AG10803 (cell line): ENCODE measurements around the gene TNMD.

ENCODE experiments used
- DNase-seq: peaks from one replicate; pipeline ENCODE4 v3.0.0; 2010; ENCODE audit warnings: low read depth
- H3K4me3 ChIP-seq: 2 replicates; pipeline ENCODE4 v1.5.1; 2011; ENCODE audit warnings: mild to moderate bottlenecking, low read length, control low read depth
- TF ChIP-seq, protein P1 (sequence below): conservative IDR thresholded peaks from 2 replicates; pipeline ENCODE4 v1.5.1; 2011; ENCODE audit warnings: mild to moderate bottlenecking, low read length, control low read depth, inconsistent platforms

The TNMD gene

GRCh38 chrX:100623001-100623400 is 38.3 kb downstream of the TNMD start:
- no peak overlapping the region for H3K4me3 ChIP-seq
- TF ChIP-seq, protein P1, sequence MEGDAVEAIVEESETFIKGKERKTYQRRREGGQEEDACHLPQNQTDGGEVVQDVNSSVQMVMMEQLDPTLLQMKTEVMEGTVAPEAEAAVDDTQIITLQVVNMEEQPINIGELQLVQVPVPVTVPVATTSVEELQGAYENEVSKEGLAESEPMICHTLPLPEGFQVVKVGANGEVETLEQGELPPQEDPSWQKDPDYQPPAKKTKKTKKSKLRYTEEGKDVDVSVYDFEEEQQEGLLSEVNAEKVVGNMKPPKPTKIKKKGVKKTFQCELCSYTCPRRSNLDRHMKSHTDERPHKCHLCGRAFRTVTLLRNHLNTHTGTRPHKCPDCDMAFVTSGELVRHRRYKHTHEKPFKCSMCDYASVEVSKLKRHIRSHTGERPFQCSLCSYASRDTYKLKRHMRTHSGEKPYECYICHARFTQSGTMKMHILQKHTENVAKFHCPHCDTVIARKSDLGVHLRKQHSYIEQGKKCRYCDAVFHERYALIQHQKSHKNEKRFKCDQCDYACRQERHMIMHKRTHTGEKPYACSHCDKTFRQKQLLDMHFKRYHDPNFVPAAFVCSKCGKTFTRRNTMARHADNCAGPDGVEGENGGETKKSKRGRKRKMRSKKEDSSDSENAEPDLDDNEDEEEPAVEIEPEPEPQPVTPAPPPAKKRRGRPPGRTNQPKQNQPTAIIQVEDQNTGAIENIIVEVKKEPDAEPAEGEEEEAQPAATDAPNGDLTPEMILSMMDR = no peak
- DNase-seq = no peak

DNA sequence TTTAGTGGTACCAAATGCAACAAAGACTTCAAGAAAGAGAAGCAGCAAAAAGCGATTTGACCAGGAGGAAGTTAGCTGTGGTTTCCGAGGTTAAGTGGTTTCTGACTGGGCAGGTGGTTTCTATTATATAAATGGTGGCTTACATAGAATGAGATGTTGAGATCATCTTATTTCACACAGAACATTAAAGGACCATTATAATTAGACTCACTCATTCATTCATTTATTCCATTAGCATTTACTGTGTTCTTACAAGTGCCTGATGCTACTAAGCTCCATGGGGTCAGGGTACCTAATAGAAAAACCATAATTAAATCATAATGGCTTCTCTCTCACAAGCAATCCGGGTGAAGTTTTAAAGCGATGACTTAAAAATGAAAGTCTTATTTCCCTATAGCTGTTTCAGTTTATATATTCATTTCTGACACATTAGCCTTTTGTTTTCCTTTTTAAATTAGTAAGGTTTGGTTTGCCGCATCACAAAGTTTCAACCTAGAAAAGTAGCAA is 41.3 kb downstream of the TNMD start:
- peak; percentile 47 for DNase-seq
- TF ChIP-seq, protein P1 = no peak
- H3K4me3 ChIP-seq = no peak overlapping the region

GRCh38 chrX:100635040-100635439 is 50.3 kb downstream of the TNMD start:
- no peak for DNase-seq
- H3K4me3 ChIP-seq = no peak overlapping the region
- TF ChIP-seq, protein P1 = no peak

DNA sequence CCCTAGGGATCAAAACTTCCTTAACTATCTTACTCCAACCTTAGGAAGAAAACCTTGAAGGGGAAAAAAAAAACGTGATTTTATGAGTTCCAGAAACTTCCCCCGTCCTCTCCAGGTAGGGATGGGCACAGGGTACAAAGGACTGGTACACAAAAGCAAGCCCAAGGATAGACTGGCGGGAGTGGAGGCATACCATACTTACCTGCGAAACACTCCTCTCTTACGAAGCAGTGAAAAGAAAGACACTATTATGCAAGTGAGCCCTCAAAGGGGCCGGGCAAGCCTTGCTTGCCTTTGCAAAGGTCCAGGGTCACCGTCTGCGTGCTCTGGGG is 51.2 kb downstream of the TNMD start:
- TF ChIP-seq, protein P1 = no peak
- DNase-seq = no peak
- peak overlapping the region; percentile 68 for H3K4me3 ChIP-seq

DNA sequence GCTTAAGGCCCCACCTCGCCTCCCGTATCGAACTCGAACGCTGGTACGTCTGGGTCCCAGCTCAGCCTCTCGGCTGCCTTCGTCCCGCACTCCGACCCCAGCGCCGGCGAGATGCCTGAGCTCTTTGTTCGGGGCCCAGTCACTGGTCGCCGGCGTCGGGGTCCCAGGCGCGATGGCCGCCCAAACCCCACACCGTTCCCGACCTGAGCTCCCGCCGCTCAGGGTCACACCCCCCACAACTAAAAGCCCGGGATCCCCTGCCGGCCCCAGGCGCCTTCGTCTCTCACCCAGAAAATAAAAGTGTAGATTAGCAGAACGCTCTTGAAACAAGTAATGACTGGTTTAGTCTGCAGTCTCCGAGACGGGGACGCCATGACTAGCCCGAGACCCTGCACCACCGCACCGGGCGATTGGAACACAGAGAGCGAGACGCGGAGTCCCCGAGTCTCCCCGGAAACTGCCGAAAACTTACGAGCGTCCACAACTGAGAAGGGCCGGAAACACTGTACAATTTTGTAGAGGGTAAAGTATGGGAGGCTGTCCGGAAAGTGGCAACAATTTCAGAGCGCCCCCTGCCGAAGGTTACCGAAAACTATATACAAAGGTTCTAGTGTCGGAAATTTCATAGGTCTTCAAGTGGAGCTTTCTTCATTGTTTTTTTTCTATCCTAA is 51.7 kb downstream of the TNMD start, which contains the start of gene TSPAN6:
Gene TSPAN6, minus strand, starts transcription at position 486 of the 671 bp plus-strand sequence. Its CDS starts 112 bp downstream, at position 374.
- H3K4me3 ChIP-seq = peak within 1 kb of the TSS; percentile 68
- peak; percentile 80 for DNase-seq
- TF ChIP-seq, protein P1 = peak; percentile 63

GRCh38 chrX:100642290-100642689 is 57.6 kb downstream of the TNMD start:
- no peak overlapping the region for H3K4me3 ChIP-seq
- TF ChIP-seq, protein P1 = no peak
- no peak for DNase-seq

- no peak overlapping the region for H3K4me3 ChIP-seq
- no peak for DNase-seq
- TF ChIP-seq, protein P1 = no peak
These were observed 58.5 kb downstream of the TNMD start for GRCh38 chrX:100643212-100643611.
